Retinal pigment epithelial cell (primary cell): ENCODE data around the gene YAE1.

Source experiments
- DNase-seq: peaks from one replicate; pipeline ENCODE4 v3.0.0-alpha.2; 2010; ENCODE audit warnings: low read depth
- H3K4me3 ChIP-seq: 2 replicates; pipeline ENCODE4 v1.5.1; 2011; ENCODE audit warnings: mild to moderate bottlenecking, low read length, control low read depth, moderate library complexity
- CTCF ChIP-seq: conservative IDR thresholded peaks from 2 replicates; pipeline ENCODE4 v1.5.1; 2011; ENCODE audit warnings: low read depth, low read length, control low read depth, inconsistent platforms

Gene YAE1

GRCh38 chr7:39583539-39583938 is 17.3 kb downstream of the YAE1 start:
- DNase-seq = no peak
- H3K4me3 ChIP-seq = no peak overlapping the region
- TF ChIP-seq CTCF = no peak

GRCh38 chr7:39587393-39587792 is 21.2 kb downstream of the YAE1 start:
- TF ChIP-seq CTCF = no peak
- no peak for DNase-seq
- H3K4me3 ChIP-seq = no peak overlapping the region

- no peak for DNase-seq
- TF ChIP-seq CTCF = no peak
- no peak overlapping the region for H3K4me3 ChIP-seq
These were observed 22.2 kb downstream of the YAE1 start for GRCh38 chr7:39588416-39588815.

GRCh38 chr7:39589323-39590111 is 23.3 kb downstream of the YAE1 start:
- peak; percentile 95 for DNase-seq
- no peak for TF ChIP-seq CTCF

GRCh38 chr7:39592586-39592985 is 26.4 kb downstream of the YAE1 start:
- no peak overlapping the region for H3K4me3 ChIP-seq
- no peak for TF ChIP-seq CTCF
- peak; percentile 74 for DNase-seq

More at GRCh38 chr7:39589323-39590111, 23.3 kb downstream of the YAE1 start:
- H3K4me3 ChIP-seq = no peak overlapping the region

GRCh38 chr7:39594988-39595620 is 28.9 kb downstream of the YAE1 start:
- DNase-seq = peak; percentile 98
- no peak for TF ChIP-seq CTCF

GRCh38 chr7:39602351-39602750 is 36.1 kb downstream of the YAE1 start:
- H3K4me3 ChIP-seq = no peak overlapping the region
- no peak for DNase-seq
- TF ChIP-seq CTCF = no peak

More at GRCh38 chr7:39594988-39595620, 28.9 kb downstream of the YAE1 start:
- H3K4me3 ChIP-seq = no peak overlapping the region
